Neuronal stem cell (in vitro differentiated cells): ENCODE results near the gene CCL11.

Experiments used
- DNase-seq: peaks from one replicate; pipeline ENCODE4 v3.0.0-alpha.2; 2013; ENCODE audit warnings: low spot score
- H2AFZ ChIP-seq: one replicate; pipeline ENCODE4 v1.6.1; 2013; ENCODE audit warnings: mild to moderate bottlenecking, low read length, inconsistent platforms
- H2AK5ac ChIP-seq: 2 replicates; pipeline ENCODE4 v1.6.1; 2013; ENCODE audit warnings: low read depth, mild to moderate bottlenecking, inconsistent platforms, low read length, moderate library complexity, mixed read lengths
- H2BK120ac ChIP-seq: 2 replicates; pipeline ENCODE4 v1.6.1; 2013; ENCODE audit warnings: low read depth, mild to moderate bottlenecking, inconsistent platforms, low read length, moderate library complexity, mixed read lengths
- H2BK12ac ChIP-seq: one replicate; pipeline ENCODE4 v1.6.1; 2013; ENCODE audit warnings: low read length, inconsistent platforms
- H2BK15ac ChIP-seq: 2 replicates; pipeline ENCODE4 v1.6.1; 2013; ENCODE audit warnings: mild to moderate bottlenecking, low read length, inconsistent platforms, mixed read lengths
- H2BK5ac ChIP-seq: one replicate; pipeline ENCODE4 v1.6.1; 2013; ENCODE audit warnings: inconsistent platforms, mild to moderate bottlenecking, low read length, moderate library complexity
- H3K14ac ChIP-seq: one replicate; pipeline ENCODE4 v1.6.1; 2013; ENCODE audit warnings: low read length, inconsistent platforms
- H3K18ac ChIP-seq: 2 replicates; pipeline ENCODE4 v1.6.1; 2013; ENCODE audit warnings: low read length, inconsistent platforms
- H3K23ac ChIP-seq: 2 replicates; pipeline ENCODE4 v1.6.1; 2013; ENCODE audit warnings: low read depth, mild to moderate bottlenecking, mixed read lengths, low read length, inconsistent platforms; ENCODE audit not compliant: poor library complexity
- H3K27ac ChIP-seq: replicated peaks from 3 replicates; pipeline ENCODE4 v1.5.1; 2013; ENCODE audit warnings: low read length, inconsistent platforms
- H3K27me3 ChIP-seq, 3 experiments: 2 replicates each; pipeline ENCODE4 v1.6.1; 2013; ENCODE audit warnings: low read length in 3 of 3, mild to moderate bottlenecking in 2 of 3, inconsistent platforms in 1 of 3, low read depth in 1 of 3, mixed read lengths in 1 of 3, moderate library complexity in 1 of 3; ENCODE audit not compliant: control insufficient read depth in 3 of 3, insufficient read depth in 3 of 3
- H3K36me3 ChIP-seq, 2 donors: replicated peaks in 1 of 2; 2 replicates each; pipeline ENCODE4 v1.6.1; 2013; ENCODE audit warnings: low read length in 2 of 2; ENCODE audit not compliant: control insufficient read depth in 2 of 2, insufficient read depth in 2 of 2
- H3K4ac ChIP-seq: 2 replicates; pipeline ENCODE4 v1.6.1; 2013; ENCODE audit warnings: inconsistent platforms, mild to moderate bottlenecking, low read length, moderate library complexity
- H3K4me1 ChIP-seq, 2 donors: 1 replicate in 1 of 2; 2 replicates in 1 of 2; pipeline ENCODE4 v1.6.1; 2013; ENCODE audit warnings: low read length in 2 of 2, low read depth in 1 of 2; ENCODE audit not compliant: control insufficient read depth in 2 of 2, insufficient read depth in 1 of 2
- H3K4me2 ChIP-seq: one replicate; pipeline ENCODE4 v1.6.1; 2013; ENCODE audit warnings: mild to moderate bottlenecking, low read length, inconsistent platforms; ENCODE audit not compliant: insufficient read depth, poor library complexity, severe bottlenecking
- H3K4me3 ChIP-seq, 2 donors: 2 replicates each; pipeline ENCODE4 v1.5.1; 2013; ENCODE audit warnings: low read length in 2 of 2, mild to moderate bottlenecking in 2 of 2, inconsistent platforms in 1 of 2, moderate library complexity in 1 of 2
- H3K79me1 ChIP-seq: one replicate; pipeline ENCODE4 v1.6.1; 2013; ENCODE audit warnings: low read depth, mild to moderate bottlenecking, inconsistent platforms, low read length, moderate library complexity
- H3K9ac ChIP-seq: one replicate; pipeline ENCODE4 v1.6.1; 2013; ENCODE audit warnings: mild to moderate bottlenecking, low read depth, low read length, inconsistent platforms; ENCODE audit not compliant: poor library complexity
- H3K9me3 ChIP-seq, 2 donors: replicated peaks in 1 of 2; 2 replicates each; pipeline versions ENCODE3 to v1.6.1; 2013; ENCODE audit warnings: low read length in 2 of 2, mild to moderate bottlenecking in 2 of 2, inconsistent platforms in 1 of 2, low read depth in 1 of 2, mixed read lengths in 1 of 2, moderate library complexity in 1 of 2; ENCODE audit not compliant: control insufficient read depth in 2 of 2, insufficient read depth in 1 of 2
- H4K8ac ChIP-seq: one replicate; pipeline ENCODE4 v1.6.1; 2013; ENCODE audit warnings: low read depth, mild to moderate bottlenecking, inconsistent platforms, low read length, moderate library complexity
- H4K91ac ChIP-seq: one replicate; pipeline ENCODE4 v1.6.1; 2013; ENCODE audit warnings: low read length, low read depth, mild to moderate bottlenecking, inconsistent platforms; ENCODE audit not compliant: poor library complexity
- WGBS, 2 donors: extraction: QIAGEN DNeasy Blood & Tissue Kit; methylation state at CpG; one replicate each; pipeline ENCODE4 v1.1.7; 2013; ENCODE audit warnings: missing lambda C conversion rate in 2 of 2, mixed read lengths in 1 of 2; ENCODE audit not compliant: insufficient read length in 2 of 2, insufficient replicate concordance in 1 of 2; ENCODE audit errors: extremely low coverage in 2 of 2; 5-methylcytosine and 5-hydroxymethylcytosine counted together

Gene CCL11

GRCh38 chr17:34251186-34251585 lies 34.4 kb upstream of the CCL11 start:
- no peak overlapping the region for H2AK5ac ChIP-seq
- no peak overlapping the region for H3K4ac ChIP-seq
- H3K36me3 ChIP-seq = no peaks in the 10 kb centered on the region
- H4K8ac ChIP-seq = no peak overlapping the region
- no peaks in the 10 kb centered on the region for H3K79me1 ChIP-seq
- H3K27ac ChIP-seq = no peak overlapping the region
- H2BK15ac ChIP-seq = no peak overlapping the region
- no peaks in the 10 kb centered on the region for H3K9me3 ChIP-seq
- no peak overlapping the region for H2BK12ac ChIP-seq
- H3K18ac ChIP-seq = no peak overlapping the region
- no peak overlapping the region for H4K91ac ChIP-seq
- no peak overlapping the region for H3K4me2 ChIP-seq
- H2AFZ ChIP-seq = no peak overlapping the region
- DNase-seq = no peak
- H3K4me3 ChIP-seq = no peak overlapping the region
- no peak overlapping the region for H2BK120ac ChIP-seq
- no CpG with 5 or more reads among the region's 3 CpGs for WGBS, 2 donors
- no peak overlapping the region for H3K14ac ChIP-seq
- H3K4me1 ChIP-seq = peaks cover 0 to 12% of the 10 kb centered on the region in 2 donors
- H3K27me3 ChIP-seq = no peaks in the 10 kb centered on the region
- H3K9ac ChIP-seq = no peak overlapping the region
- H3K23ac ChIP-seq = no peak overlapping the region
- H2BK5ac ChIP-seq = no peak overlapping the region

GRCh38 chr17:34252095-34252443 lies 33.5 kb upstream of the CCL11 start:
- Histone ChIP-seq H3K4me1 (peaks cover 0 to 12% of the 10 kb centered on the region in 2 donors), H2BK12ac (no peak overlapping the region), H3K14ac (no peak overlapping the region), H3K4ac (no peak overlapping the region), H3K23ac (no peak overlapping the region), H3K4me3 (no peak overlapping the region), H3K27me3 (no peaks in the 10 kb centered on the region), H3K36me3 (no peaks in the 10 kb centered on the region), H2BK5ac (no peak overlapping the region), H4K91ac (no peak overlapping the region), H3K9me3 (no peaks in the 10 kb centered on the region), H2BK15ac (no peak overlapping the region), H3K27ac (no peak overlapping the region), H2AFZ (no peak overlapping the region), H4K8ac (no peak overlapping the region), H3K9ac (no peak overlapping the region), H3K4me2 (no peak overlapping the region), H2AK5ac (no peak overlapping the region), H2BK120ac (no peak overlapping the region), H3K79me1 (no peaks in the 10 kb centered on the region), H3K18ac (no peak overlapping the region)
- DNase-seq = no peak
- no CpG with 5 or more reads among the region's 5 CpGs for WGBS, 2 donors

- Histone ChIP-seq H3K14ac (no peak overlapping the region), H4K91ac (no peak overlapping the region), H3K27ac (no peak overlapping the region), H3K27me3 (no peaks in the 10 kb centered on the region), H3K4me2 (no peak overlapping the region), H3K79me1 (no peaks in the 10 kb centered on the region), H3K4ac (no peak overlapping the region), H3K9ac (no peak overlapping the region), H2AK5ac (no peak overlapping the region), H3K4me1 (peaks cover 0 to 12% of the 10 kb centered on the region in 2 donors), H3K4me3 (no peak overlapping the region), H2BK12ac (no peak overlapping the region), H2BK120ac (no peak overlapping the region), H2BK5ac (no peak overlapping the region), H3K23ac (no peak overlapping the region), H3K18ac (no peak overlapping the region), H3K9me3 (no peaks in the 10 kb centered on the region), H3K36me3 (no peaks in the 10 kb centered on the region), H2BK15ac (no peak overlapping the region), H2AFZ (no peak overlapping the region), H4K8ac (no peak overlapping the region)
- no peak for DNase-seq
- no CpG with 5 or more reads among the region's 6 CpGs for WGBS, 2 donors
These were observed 33.0 kb upstream of the CCL11 start for GRCh38 chr17:34252444-34253138.

- WGBS, 2 donors = no CpG with 5 or more reads among the region's 3 CpGs
These were observed 32.4 kb upstream of the CCL11 start for GRCh38 chr17:34253139-34253525.

More at GRCh38 chr17:34253139-34253525, 32.4 kb upstream of the CCL11 start:
- Histone ChIP-seq H2AK5ac (no peak overlapping the region), H3K14ac (no peak overlapping the region), H3K27me3 (no peaks in the 10 kb centered on the region), H3K36me3 (no peaks in the 10 kb centered on the region), H3K9me3 (no peaks in the 10 kb centered on the region), H3K4me1 (peaks cover 0 to 12% of the 10 kb centered on the region in 2 donors), H3K9ac (no peak overlapping the region), H3K79me1 (no peaks in the 10 kb centered on the region), H3K4me3 (no peak overlapping the region), H3K27ac (no peak overlapping the region), H4K91ac (no peak overlapping the region), H3K18ac (no peak overlapping the region), H2AFZ (no peak overlapping the region), H2BK12ac (no peak overlapping the region), H3K4ac (no peak overlapping the region), H2BK15ac (no peak overlapping the region), H3K4me2 (no peak overlapping the region), H2BK120ac (no peak overlapping the region), H4K8ac (no peak overlapping the region), H2BK5ac (no peak overlapping the region), H3K23ac (no peak overlapping the region)
- DNase-seq = no peak
